RWPE2 (cell line): Measurements from ENCODE around the gene CLDN9.

Experiments used
- ATAC-seq: fragments of 200-7000 bp; cut with Tn5 transposase; 3 replicates; pipeline ENCODE4 v1.9.1; 2021; ENCODE audit warnings: low read depth
- DNase-seq: peaks from one replicate; pipeline ENCODE4 v3.0.0-alpha.2; 2020; ENCODE audit warnings: low spot score
- H3K27ac ChIP-seq: fragments of 450-650 bp; 2 replicates; pipeline ENCODE4 v1.5.1; 2017; ENCODE audit warnings: mild to moderate bottlenecking; ENCODE audit not compliant: poor library complexity, severe bottlenecking
- H3K27me3 ChIP-seq: fragments of 250-450 bp; sonication (Bioruptor Pico); 2 replicates; pipeline ENCODE4 v1.5.1; 2021; ENCODE audit warnings: mild to moderate bottlenecking, moderate library complexity; ENCODE audit not compliant: insufficient read depth, poor library complexity, severe bottlenecking
- H3K36me3 ChIP-seq: fragments of 250-450 bp; sonication (Bioruptor Pico); 2 replicates; pipeline ENCODE4 v1.5.1; 2020; ENCODE audit warnings: low read depth, mild to moderate bottlenecking, moderate library complexity
- H3K4me1 ChIP-seq: fragments of 250-450 bp; sonication (Bioruptor Pico); 2 replicates; pipeline ENCODE4 v1.5.1; 2021; ENCODE audit warnings: mild to moderate bottlenecking, moderate library complexity; ENCODE audit not compliant: insufficient read depth, poor library complexity, severe bottlenecking
- H3K4me3 ChIP-seq: fragments of 250-450 bp; sonication (Bioruptor Pico); 2 replicates; pipeline ENCODE4 v1.5.1; 2021; ENCODE audit warnings: mild to moderate bottlenecking, moderate library complexity; ENCODE audit not compliant: severe bottlenecking
- H3K9me3 ChIP-seq: fragments of 250-450 bp; sonication (Bioruptor Pico); 2 replicates; pipeline ENCODE4 v1.5.1; 2021; ENCODE audit warnings: mild to moderate bottlenecking, moderate library complexity; ENCODE audit not compliant: severe bottlenecking
- CTCF ChIP-seq: fragments of 450-650 bp; IDR thresholded peaks from one replicate; pipeline ENCODE4 v1.5.1; 2017; ENCODE audit warnings: mild to moderate bottlenecking, moderate library complexity; ENCODE audit not compliant: poor library complexity, severe bottlenecking

Gene CLDN9

GRCh38 chr16:2971985-2972784 lies 40.5 kb upstream of the CLDN9 start:
- Histone ChIP-seq H3K27ac (peak overlapping the region; percentile 8), H3K4me3 (no peak overlapping the region), H3K36me3 (peaks cover 54% of the 10 kb centered on the region), H3K27me3 (no peaks in the 10 kb centered on the region), H3K4me1 (no peaks in the 10 kb centered on the region), H3K9me3 (no peaks in the 10 kb centered on the region)
- ATAC-seq (no peak), DNase-seq (no peak)
- TF ChIP-seq CTCF = no peak

- Histone ChIP-seq H3K4me1 (no peaks in the 10 kb centered on the region), H3K36me3 (peaks cover 63% of the 10 kb centered on the region), H3K9me3 (no peaks in the 10 kb centered on the region), H3K27ac (peak overlapping the region; percentile 8), H3K27me3 (no peaks in the 10 kb centered on the region), H3K4me3 (no peak overlapping the region)
- no peak for ATAC-seq
- no peak for TF ChIP-seq CTCF
- no peak for DNase-seq
Measured at GRCh38 chr16:2973093-2973492, 39.6 kb upstream of the CLDN9 start.

- Histone ChIP-seq H3K9me3 (no peaks in the 10 kb centered on the region), H3K4me3 (no peak overlapping the region), H3K27ac (peak overlapping the region; percentile 8), H3K4me1 (peaks cover 3% of the 10 kb centered on the region), H3K27me3 (no peaks in the 10 kb centered on the region), H3K36me3 (peaks cover 70% of the 10 kb centered on the region)
- TF ChIP-seq CTCF = no peak
- DNase-seq (no peak), ATAC-seq (no peak)
Measured at GRCh38 chr16:2973605-2974318, 39.0 kb upstream of the CLDN9 start.

GRCh38 chr16:2974319-2975056 lies 38.2 kb upstream of the CLDN9 start:
- no peak for DNase-seq
- H3K27ac ChIP-seq = no peak overlapping the region
- H3K9me3 ChIP-seq = no peaks in the 10 kb centered on the region
- no peak for TF ChIP-seq CTCF
- H3K4me1 ChIP-seq = peaks cover 5% of the 10 kb centered on the region
- H3K4me3 ChIP-seq = no peak overlapping the region
- peaks cover 73% of the 10 kb centered on the region for H3K36me3 ChIP-seq
- no peaks in the 10 kb centered on the region for H3K27me3 ChIP-seq
- no peak for ATAC-seq
